Naive thymus-derived CD4-positive, alpha-beta T cell (primary cell): ENCODE results near the gene PFKFB1. TPM values are rescaled to one million over a fixed set of nuclear protein-coding genes. Genes with fewer than 3 reads are reported as not detected.

Source experiments
- ATAC-seq: fragments of 150-1000 bp; cut with Tn5 transposase; 2 replicates; pipeline ENCODE4 v1.10.0; 2021; ENCODE audit warnings: mild to moderate bottlenecking, moderate library complexity
- CTCF ChIA-PET: fragments of 350-600 bp; sonication (Branson Sonifier 250); formaldehyde crosslinking; loops from one replicate; lab custom pipeline; 2021; ENCODE audit warnings: antibody characterized with exemption; lab: Charles Lee
- POLR2A ChIA-PET: fragments of 350-600 bp; sonication (Branson Sonifier 250); formaldehyde crosslinking; loops from one replicate; lab custom pipeline; 2021; ENCODE audit warnings: antibody characterized with exemption, inconsistent platforms; lab: Charles Lee
- DNase-seq, 9 donors: peaks; one replicate each; pipeline versions ENCODE4 v3.0.0 to v3.0.0-alpha.2; 2020 to 2022; ENCODE audit warnings: mixed read lengths in 1 of 9
- H3K27ac ChIP-seq: one replicate; pipeline ENCODE4 v1.7.0; 2013; ENCODE audit warnings: mild to moderate bottlenecking, low read depth, low read length, moderate library complexity
- H3K27me3 ChIP-seq, 2 donors: one replicate each; pipeline ENCODE4 v1.7.0; 2013; ENCODE audit warnings: low read length in 2 of 2, mild to moderate bottlenecking in 2 of 2, moderate library complexity in 2 of 2; ENCODE audit not compliant: control insufficient read depth in 2 of 2, insufficient read depth in 2 of 2
- H3K36me3 ChIP-seq, 3 experiments: 1 replicate in 2 of 3; 2 replicates in 1 of 3; pipeline ENCODE4 v1.7.0; 2013; ENCODE audit warnings: low read length in 3 of 3, mild to moderate bottlenecking in 3 of 3, moderate library complexity in 1 of 3; ENCODE audit not compliant: insufficient read depth in 3 of 3, control insufficient read depth in 2 of 3
- H3K4me1 ChIP-seq, 2 donors: one replicate each; pipeline ENCODE4 v1.7.0; 2013; ENCODE audit warnings: low read length in 2 of 2, mild to moderate bottlenecking in 2 of 2, moderate library complexity in 1 of 2; ENCODE audit not compliant: control insufficient read depth in 2 of 2, insufficient read depth in 2 of 2
- H3K4me3 ChIP-seq: 2 replicates; pipeline ENCODE4 v1.7.0; 2013; ENCODE audit warnings: mild to moderate bottlenecking, low read length
- H3K9me3 ChIP-seq, 3 experiments: 1 replicate in 2 of 3; 2 replicates in 1 of 3; pipeline ENCODE4 v1.7.0; 2013; ENCODE audit warnings: low read length in 3 of 3; ENCODE audit not compliant: control insufficient read depth in 2 of 3
- H3K27ac Mint-ChIP-seq, 9 donors: one replicate each; pipeline ENCODE4 v1.8.0; 2020 to 2022; ENCODE audit warnings: mixed read lengths in 9 of 9, mild to moderate bottlenecking in 8 of 9, moderate library complexity in 5 of 9, inconsistent platforms in 2 of 9
- H3K27me3 Mint-ChIP-seq, 5 donors: one replicate each; pipeline ENCODE4 v1.8.0; 2021 to 2022; ENCODE audit warnings: mixed read lengths in 5 of 5, mild to moderate bottlenecking in 1 of 5
- H3K36me3 Mint-ChIP-seq, 5 donors: one replicate each; pipeline ENCODE4 v1.8.0; 2020 to 2022; ENCODE audit warnings: mixed read lengths in 5 of 5, mild to moderate bottlenecking in 3 of 5, inconsistent platforms in 1 of 5
- H3K4me1 Mint-ChIP-seq, 7 donors: one replicate each; pipeline ENCODE4 v1.8.0; 2020 to 2022; ENCODE audit warnings: mixed read lengths in 7 of 7, mild to moderate bottlenecking in 3 of 7, inconsistent platforms in 1 of 7
- H3K4me3 Mint-ChIP-seq, 10 donors: one replicate each; pipeline ENCODE4 v1.8.0; 2020 to 2022; ENCODE audit warnings: mild to moderate bottlenecking in 10 of 10, mixed read lengths in 10 of 10, moderate library complexity in 6 of 10, inconsistent platforms in 2 of 10
- H3K9me3 Mint-ChIP-seq, 11 donors: one replicate each; pipeline ENCODE4 v1.8.0; 2020 to 2022; ENCODE audit warnings: mixed read lengths in 11 of 11, mild to moderate bottlenecking in 4 of 11, inconsistent platforms in 1 of 11, moderate library complexity in 1 of 11
- intact Hi-C, 2 donors: fragments of 100-400 bp; cut with micrococcal nuclease; formaldehyde crosslinking; loops; one replicate each; pipeline ENCODE4 v1.15.1; 2023
- polyA plus RNA-seq, 2 donors: library from polyadenylated mRNA; unstranded; fragments of 300-500 nt; fragmentation: Illumina TruSeq; gene quantifications; one replicate each; pipeline ENCODE4 v1.2.3, GENCODE V29; 2021
- total RNA-seq, 6 experiments: library from RNA in 5 of 6; stranded (reverse) in 5 of 6; gene quantifications; 1 replicate in 5 of 6; 2 replicates in 1 of 6; pipeline ENCODE4 v1.2.3 and lab custom pipeline; 2021 to 2026

Gene PFKFB1
- total and polyA plus RNA-seq, 7 experiments from 2014 or later, result 0.26 to 1.00 (median 0.64) TPM; not detected in 1

- Histone ChIP-seq H3K27me3 (no peaks in the 10 kb centered on the region), H3K9me3 (no peaks in the 10 kb centered on the region), H3K27ac (no peak overlapping the region), H3K36me3 (no peaks in the 10 kb centered on the region), H3K4me1 (no peaks in the 10 kb centered on the region), H3K4me3 (no peak overlapping the region)
- Mint-ChIP-seq H3K9me3 (no peaks in the 10 kb centered on the region), H3K4me3 (no peak overlapping the region), H3K36me3 (peaks cover 0 to 3% (median 0%) of the 10 kb centered on the region in 5 donors), H3K27ac (no peak overlapping the region), H3K4me1 (peaks cover 0 to 13% (median 7%) of the 10 kb centered on the region in 7 donors), H3K27me3 (no peaks in the 10 kb centered on the region)
- ATAC-seq (no peak), DNase-seq (no peak)
- CTCF ChIA-PET, result no interaction called here
- POLR2A ChIA-PET, result no interaction called here
- intact Hi-C loops, result no loop called here
Observed at GRCh38 chrX:55028611-55029010, 34.6 kb upstream of the PFKFB1 start.

DNA sequence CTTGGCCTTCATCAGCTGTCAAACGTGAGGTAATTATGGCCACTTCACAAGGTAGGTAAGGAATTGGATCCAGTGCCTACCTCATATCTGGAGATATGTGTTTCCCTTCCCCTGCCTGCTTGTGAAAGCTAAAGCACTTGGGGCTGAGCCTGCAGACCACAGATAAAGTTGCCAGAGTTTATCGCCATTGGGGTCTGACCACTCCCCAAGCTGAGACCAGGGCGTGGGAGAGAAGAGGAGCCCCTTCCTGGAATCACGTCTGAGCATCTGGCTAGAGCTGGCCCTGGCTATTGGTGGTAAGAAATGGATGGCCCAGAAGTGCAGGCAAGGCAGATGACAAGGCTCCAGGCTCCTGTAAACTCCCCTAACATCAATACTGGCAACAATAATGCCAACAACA, 34.1 kb upstream of the PFKFB1 start:
- H3K27ac Mint-ChIP-seq, result no peak overlapping the region

DNA sequence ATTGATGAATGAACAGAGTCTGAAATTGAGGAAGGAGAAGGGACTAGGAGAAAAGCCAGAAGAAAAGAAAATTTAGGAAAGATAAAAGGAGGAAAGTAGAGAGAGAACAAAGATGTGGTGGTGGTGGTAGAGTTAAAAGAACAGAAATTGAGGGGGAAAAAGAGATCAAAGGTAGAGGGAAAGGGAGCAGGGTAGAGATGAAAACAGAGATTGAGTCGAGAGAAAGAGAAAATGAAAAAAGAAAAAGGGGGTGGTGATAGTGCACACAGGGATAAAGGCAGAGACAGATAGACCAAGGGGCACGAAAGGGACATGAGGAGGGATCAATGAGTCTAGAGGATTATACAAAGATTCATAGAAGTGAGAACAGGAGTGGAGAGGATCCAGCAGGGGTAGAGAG, 32.9 kb upstream of the PFKFB1 start:
- H3K4me1 Mint-ChIP-seq, result peaks cover 0 to 13% (median 7%) of the 10 kb centered on the region in 7 donors
- no peaks in the 10 kb centered on the region for H3K9me3 Mint-ChIP-seq
- Histone ChIP-seq H3K9me3 (no peaks in the 10 kb centered on the region), H3K4me3 (no peak overlapping the region), H3K27ac (no peak overlapping the region), H3K36me3 (no peaks in the 10 kb centered on the region), H3K27me3 (no peaks in the 10 kb centered on the region), H3K4me1 (no peaks in the 10 kb centered on the region)
- intact Hi-C loops, result no loop called here
- DNase-seq, result no peak
- ChIA-PET CTCF (no interaction called here), POLR2A (no interaction called here)
- peak overlapping the region in 2 of 9 donors; percentile 35 to 56 for H3K27ac Mint-ChIP-seq
- H3K27me3 Mint-ChIP-seq, result no peaks in the 10 kb centered on the region
- no peak overlapping the region for H3K4me3 Mint-ChIP-seq
- peaks cover 0 to 3% (median 0%) of the 10 kb centered on the region in 5 donors for H3K36me3 Mint-ChIP-seq
- ATAC-seq, result no peak

More for the DNA sequence above, 34.1 kb upstream of the PFKFB1 start:
- H3K36me3 Mint-ChIP-seq, result peaks cover 0 to 3% (median 0%) of the 10 kb centered on the region in 5 donors
- ATAC-seq (no peak), DNase-seq (no peak)
- no peaks in the 10 kb centered on the region for H3K9me3 Mint-ChIP-seq
- H3K4me3 ChIP-seq, result no peak overlapping the region
- no peak overlapping the region for H3K4me3 Mint-ChIP-seq
- no peak overlapping the region for H3K27ac ChIP-seq
- no peaks in the 10 kb centered on the region for H3K27me3 ChIP-seq
- H3K4me1 ChIP-seq, result no peaks in the 10 kb centered on the region
- no peaks in the 10 kb centered on the region for H3K27me3 Mint-ChIP-seq
- CTCF ChIA-PET, result no interaction called here
- intact Hi-C loops, result no loop called here
- no peaks in the 10 kb centered on the region for H3K9me3 ChIP-seq
- no peaks in the 10 kb centered on the region for H3K36me3 ChIP-seq
- POLR2A ChIA-PET, result no interaction called here
- peaks cover 0 to 13% (median 7%) of the 10 kb centered on the region in 7 donors for H3K4me1 Mint-ChIP-seq

DNA sequence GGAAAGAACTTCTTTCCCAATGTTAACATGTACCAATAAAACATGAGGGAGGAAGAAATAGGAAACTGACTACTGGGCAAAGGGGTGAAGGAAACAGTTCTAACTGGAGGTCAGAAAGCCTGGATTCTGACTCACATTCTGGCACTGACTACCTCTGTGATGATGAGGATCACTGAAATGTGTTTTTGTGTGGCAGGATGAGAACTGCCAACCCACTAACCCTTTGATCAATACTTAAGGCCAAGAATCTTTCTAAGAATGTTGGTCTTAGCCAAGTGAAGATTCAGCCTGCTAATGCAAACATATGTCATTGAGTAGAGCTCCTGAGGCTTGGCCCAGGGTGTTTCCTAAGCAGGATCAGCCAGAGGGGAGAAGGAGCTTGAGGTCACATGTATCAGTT, 32.2 kb upstream of the PFKFB1 start:
- no peaks in the 10 kb centered on the region for H3K9me3 Mint-ChIP-seq
- ChIA-PET CTCF (no interaction called here), POLR2A (no interaction called here)
- no peaks in the 10 kb centered on the region for H3K27me3 Mint-ChIP-seq
- Histone ChIP-seq H3K9me3 (no peaks in the 10 kb centered on the region), H3K27me3 (no peaks in the 10 kb centered on the region), H3K27ac (no peak overlapping the region), H3K4me3 (no peak overlapping the region), H3K36me3 (no peaks in the 10 kb centered on the region), H3K4me1 (no peaks in the 10 kb centered on the region)
- no peak for DNase-seq
- H3K27ac Mint-ChIP-seq, result peak overlapping the region in 1 of 9 donors; percentile 56
- peaks cover 0 to 3% (median 0%) of the 10 kb centered on the region in 5 donors for H3K36me3 Mint-ChIP-seq
- peaks cover 0 to 13% (median 7%) of the 10 kb centered on the region in 7 donors for H3K4me1 Mint-ChIP-seq
- no peak overlapping the region for H3K4me3 Mint-ChIP-seq
- intact Hi-C loops, result no loop called here
- ATAC-seq, result no peak

GRCh38 chrX:55014897-55015299, 20.9 kb upstream of the PFKFB1 start:
- no peak overlapping the region for H3K27ac ChIP-seq
- no peak overlapping the region for H3K4me3 Mint-ChIP-seq
- no peak for ATAC-seq
- no peaks in the 10 kb centered on the region for H3K27me3 Mint-ChIP-seq
- no peaks in the 10 kb centered on the region for H3K36me3 ChIP-seq
- ChIA-PET POLR2A (interaction anchor here (0.6 kb wide), 1 partner anchor 25 kb away, joined by 3 read pairs; no protein-coding TSS in a partner anchor), CTCF (no interaction called here)
- no peak overlapping the region for H3K27ac Mint-ChIP-seq
- no peaks in the 10 kb centered on the region for H3K36me3 Mint-ChIP-seq
- DNase-seq, result no peak
- no peak overlapping the region for H3K4me3 ChIP-seq
- H3K9me3 Mint-ChIP-seq, result no peaks in the 10 kb centered on the region
- H3K27me3 ChIP-seq, result no peaks in the 10 kb centered on the region
- H3K4me1 ChIP-seq, result no peaks in the 10 kb centered on the region
- no peaks in the 10 kb centered on the region for H3K9me3 ChIP-seq
- H3K4me1 Mint-ChIP-seq, result no peaks in the 10 kb centered on the region
- intact Hi-C loops, result no loop called here

DNA sequence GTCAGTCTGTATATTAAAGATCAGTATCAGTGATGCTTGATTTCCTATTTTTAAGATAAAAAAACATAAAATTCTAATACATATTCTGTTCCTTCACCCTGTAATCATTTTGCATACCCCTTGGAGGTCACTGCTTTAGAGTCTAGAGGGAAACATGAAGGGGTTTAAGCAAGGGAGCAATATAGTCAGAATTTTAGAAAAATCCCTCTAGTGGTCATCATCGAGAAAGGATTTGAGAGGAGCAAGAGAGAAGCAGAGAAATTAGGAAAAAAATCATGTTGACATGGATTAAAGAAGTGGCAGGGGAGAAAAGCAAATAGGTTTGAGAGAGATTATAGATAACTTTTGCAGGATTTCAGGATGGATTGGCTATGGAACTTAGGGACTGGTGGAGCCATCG, 17.3 kb upstream of the PFKFB1 start:
- Histone ChIP-seq H3K4me1 (peaks cover 0 to 8% of the 10 kb centered on the region in 2 donors), H3K27me3 (no peaks in the 10 kb centered on the region), H3K36me3 (peaks cover 0 to 10% (median 0%) of the 10 kb centered on the region in 3 experiments), H3K4me3 (no peak overlapping the region), H3K27ac (no peak overlapping the region), H3K9me3 (no peaks in the 10 kb centered on the region)
- no peak for ATAC-seq
- ChIA-PET POLR2A (interaction anchor here (1.8 kb wide), 1 partner anchor 10 kb away, joined by 6 read pairs; no protein-coding TSS in a partner anchor), CTCF (no interaction called here)
- no peaks in the 10 kb centered on the region for H3K27me3 Mint-ChIP-seq
- H3K9me3 Mint-ChIP-seq, result peaks cover 0 to 2% (median 0%) of the 10 kb centered on the region in 11 donors
- peak in 2 of 9 donors; percentile 2 to 15 for DNase-seq
- H3K4me3 Mint-ChIP-seq, result no peak overlapping the region
- H3K4me1 Mint-ChIP-seq, result peaks cover 0 to 9% (median 6%) of the 10 kb centered on the region in 7 donors
- peaks cover 0 to 8% (median 3%) of the 10 kb centered on the region in 5 donors for H3K36me3 Mint-ChIP-seq
- H3K27ac Mint-ChIP-seq, result no peak overlapping the region
- intact Hi-C loops, result loop anchor here in 1 of 2 donors (1.0 kb wide), 1 partner anchor 120 kb away; no protein-coding TSS in a partner anchor
